Breast epithelium (tissue), 4 donors: ENCODE results near the gene PDGFB. TPM values are rescaled to one million over a fixed set of nuclear protein-coding genes. Genes with fewer than 3 reads are reported as not detected.

Experiments used
- DNase-seq, 2 donors: peaks; one replicate each; pipeline ENCODE4 v3.0.0-alpha.2; 2019; ENCODE audit warnings: low spot score in 2 of 2
- H3K27ac ChIP-seq, 2 donors: fragments of 200-600 bp; sonication (generic) in 1 of 2; one replicate each; pipeline ENCODE4 v1.5.1; 2016 to 2019; ENCODE audit warnings: mild to moderate bottlenecking in 1 of 2
- H3K27me3 ChIP-seq, 2 donors: fragments of 200-600 bp; sonication (generic) in 1 of 2; one replicate each; pipeline versions ENCODE4 v1.5.1 to v1.6.0; 2017 to 2019; ENCODE audit warnings: control low read depth in 1 of 2, mild to moderate bottlenecking in 1 of 2
- H3K36me3 ChIP-seq: fragments of 200-600 bp; one replicate; pipeline ENCODE4 v1.5.1; 2019
- H3K4me1 ChIP-seq, 2 donors: fragments of 200-600 bp; sonication (generic); one replicate each; pipeline ENCODE4 v1.5.1; 2016 to 2019; ENCODE audit warnings: control low read depth in 1 of 2
- H3K4me3 ChIP-seq, 3 donors: fragments of 200-600 bp; sonication (generic); 1 replicate in 2 of 3; 2 replicates in 1 of 3; pipeline ENCODE4 v1.5.1; 2016 to 2019; ENCODE audit warnings: mild to moderate bottlenecking in 3 of 3, moderate library complexity in 2 of 3
- H3K9me3 ChIP-seq, 2 donors: fragments of 200-600 bp; sonication (generic) in 1 of 2; one replicate each; pipeline ENCODE4 v1.5.1; 2016 to 2019; ENCODE audit warnings: control low read depth in 1 of 2
- POLR2A ChIP-seq: fragments of 450-650 bp; IDR thresholded peaks from one replicate; pipeline ENCODE4 v1.6.1; 2016; ENCODE audit warnings: antibody characterized with exemption, mild to moderate bottlenecking, moderate library complexity
- POLR2AphosphoS5 ChIP-seq, 3 donors: sonication (generic); formaldehyde crosslinking; IDR thresholded peaks; one replicate each; pipeline ENCODE4 v1.6.1; 2017; ENCODE audit warnings: antibody characterized with exemption in 3 of 3
- intact Hi-C: fragments of 100-400 bp; cut with DNase I; formaldehyde crosslinking; loops from one replicate; pipeline ENCODE4 v1.15.1; 2023; ENCODE audit warnings: low total_unique reads
- total RNA-seq, 3 donors: library from RNA; depleted of rRNA; stranded (reverse); fragments of >200 nt; gene quantifications; one replicate each; pipeline ENCODE4 v1.1.0, GENCODE V29; 2016
- TF ChIP-seq, protein P1 (sequence below), 3 donors: fragments of 450-650 bp; IDR thresholded peaks; one replicate each; pipeline ENCODE4 v1.5.1; 2016 to 2017; ENCODE audit warnings: antibody characterized with exemption in 3 of 3, mild to moderate bottlenecking in 3 of 3, moderate library complexity in 3 of 3

The PDGFB gene
- total RNA-seq, 3 donors from 2014 or later, result 5.3 to 11.1 (median 8.5) TPM

- TF ChIP-seq POLR2AphosphoS5 (IDR thresholded peaks at IDR 0.05) (no peak), POLR2A (no peak)
- TF ChIP-seq, protein P1, sequence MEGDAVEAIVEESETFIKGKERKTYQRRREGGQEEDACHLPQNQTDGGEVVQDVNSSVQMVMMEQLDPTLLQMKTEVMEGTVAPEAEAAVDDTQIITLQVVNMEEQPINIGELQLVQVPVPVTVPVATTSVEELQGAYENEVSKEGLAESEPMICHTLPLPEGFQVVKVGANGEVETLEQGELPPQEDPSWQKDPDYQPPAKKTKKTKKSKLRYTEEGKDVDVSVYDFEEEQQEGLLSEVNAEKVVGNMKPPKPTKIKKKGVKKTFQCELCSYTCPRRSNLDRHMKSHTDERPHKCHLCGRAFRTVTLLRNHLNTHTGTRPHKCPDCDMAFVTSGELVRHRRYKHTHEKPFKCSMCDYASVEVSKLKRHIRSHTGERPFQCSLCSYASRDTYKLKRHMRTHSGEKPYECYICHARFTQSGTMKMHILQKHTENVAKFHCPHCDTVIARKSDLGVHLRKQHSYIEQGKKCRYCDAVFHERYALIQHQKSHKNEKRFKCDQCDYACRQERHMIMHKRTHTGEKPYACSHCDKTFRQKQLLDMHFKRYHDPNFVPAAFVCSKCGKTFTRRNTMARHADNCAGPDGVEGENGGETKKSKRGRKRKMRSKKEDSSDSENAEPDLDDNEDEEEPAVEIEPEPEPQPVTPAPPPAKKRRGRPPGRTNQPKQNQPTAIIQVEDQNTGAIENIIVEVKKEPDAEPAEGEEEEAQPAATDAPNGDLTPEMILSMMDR (IDR thresholded peaks at IDR 0.05), result no peak
- H3K4me1 ChIP-seq, result peaks cover 0 to 18% of the 10 kb centered on the region in 2 donors
- peak overlapping the region in 1 of 2 donors; percentile 19 for H3K27ac ChIP-seq
- DNase-seq, result no peak
- no peak overlapping the region for H3K4me3 ChIP-seq
- no peaks in the 10 kb centered on the region for H3K9me3 ChIP-seq
- no peaks in the 10 kb centered on the region for H3K36me3 ChIP-seq
- H3K27me3 ChIP-seq, result no peaks in the 10 kb centered on the region
- intact Hi-C loops, result no loop called here
These were observed 28.7 kb downstream of the PDGFB start for GRCh38 chr22:39216143-39216490.

DNA sequence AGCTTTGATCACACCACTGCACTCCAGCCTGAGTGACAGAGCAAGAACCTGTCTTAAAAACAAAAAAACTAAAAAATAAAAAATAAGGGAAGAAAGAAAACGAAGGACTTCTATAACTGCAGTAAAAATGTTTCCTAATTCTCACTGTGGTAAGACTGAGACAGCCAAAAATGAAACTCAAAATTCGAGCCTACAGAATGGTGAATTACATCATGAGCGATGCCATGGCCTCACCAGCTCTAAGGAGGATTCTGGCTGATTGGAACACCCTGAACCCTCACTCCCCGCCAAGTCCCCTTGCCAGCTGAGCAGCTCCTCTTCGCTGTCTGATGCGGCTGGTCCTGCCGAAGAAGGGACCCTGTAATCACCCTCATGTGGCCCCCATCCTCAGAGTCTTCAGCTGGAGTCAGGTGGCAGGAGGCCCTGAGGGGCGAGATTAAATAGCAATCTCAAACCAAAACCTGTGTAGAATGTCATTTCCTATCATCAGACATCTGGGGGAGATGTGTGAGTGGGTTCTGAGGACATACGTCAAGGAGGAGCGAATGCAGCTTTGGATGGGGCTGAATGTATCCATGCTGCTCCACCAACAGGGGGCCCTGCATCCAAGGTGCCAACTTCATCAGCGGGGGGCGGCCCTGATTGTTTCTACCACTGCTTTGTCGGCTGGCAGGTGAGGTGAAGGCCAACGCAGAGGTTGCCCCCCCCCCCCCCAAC, 29.2 kb downstream of the PDGFB start:
- Histone ChIP-seq H3K9me3 (no peaks in the 10 kb centered on the region), H3K27me3 (no peaks in the 10 kb centered on the region), H3K36me3 (no peaks in the 10 kb centered on the region), H3K4me3 (no peak overlapping the region), H3K27ac (peak overlapping the region; percentile 19 to 80), H3K4me1 (peaks cover 0 to 18% of the 10 kb centered on the region in 2 donors)
- intact Hi-C loops, result no loop called here
- DNase-seq, result no peak
- no peak for TF ChIP-seq POLR2A
- no peak for TF ChIP-seq POLR2AphosphoS5 (IDR thresholded peaks at IDR 0.05)
- TF ChIP-seq, protein P1 (IDR thresholded peaks at IDR 0.05), result no peak

DNA sequence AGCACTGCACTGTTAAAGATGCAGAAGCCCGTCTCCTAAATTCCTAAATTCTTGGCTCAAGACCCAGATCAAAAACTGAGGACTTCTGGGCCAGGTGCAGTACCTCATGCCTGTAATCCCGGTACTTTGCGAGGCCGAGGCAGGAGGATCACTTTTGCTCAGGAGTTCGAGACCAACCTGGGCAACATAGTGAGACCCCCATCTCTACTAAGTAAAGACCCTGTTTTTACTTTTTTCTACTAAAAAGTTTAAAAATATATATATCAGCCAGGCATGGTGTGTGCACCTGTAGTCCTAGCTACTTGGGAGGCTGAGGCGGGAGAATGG, 29.7 kb downstream of the PDGFB start:
- Histone ChIP-seq H3K36me3 (no peaks in the 10 kb centered on the region), H3K4me1 (peaks cover 0 to 18% of the 10 kb centered on the region in 2 donors), H3K27ac (peak overlapping the region; percentile 79 to 80), H3K9me3 (no peaks in the 10 kb centered on the region), H3K27me3 (no peaks in the 10 kb centered on the region), H3K4me3 (no peak overlapping the region)
- intact Hi-C loops, result no loop called here
- TF ChIP-seq POLR2A (no peak), POLR2AphosphoS5 (IDR thresholded peaks at IDR 0.05) (no peak)
- TF ChIP-seq, protein P1 (IDR thresholded peaks at IDR 0.05), result no peak
- no peak for DNase-seq

- peak in 1 of 2 donors; percentile 62 for DNase-seq
- Histone ChIP-seq H3K4me1 (peaks cover 0 to 18% of the 10 kb centered on the region in 2 donors), H3K4me3 (no peak overlapping the region), H3K9me3 (no peaks in the 10 kb centered on the region), H3K36me3 (no peaks in the 10 kb centered on the region), H3K27me3 (no peaks in the 10 kb centered on the region), H3K27ac (peak overlapping the region; percentile 79 to 80)
- TF ChIP-seq POLR2AphosphoS5 (IDR thresholded peaks at IDR 0.05) (no peak), POLR2A (no peak)
- TF ChIP-seq, protein P1 (IDR thresholded peaks at IDR 0.05), result no peak
- intact Hi-C loops, result no loop called here
These were observed 30.3 kb downstream of the PDGFB start for GRCh38 chr22:39214383-39215069.

DNA sequence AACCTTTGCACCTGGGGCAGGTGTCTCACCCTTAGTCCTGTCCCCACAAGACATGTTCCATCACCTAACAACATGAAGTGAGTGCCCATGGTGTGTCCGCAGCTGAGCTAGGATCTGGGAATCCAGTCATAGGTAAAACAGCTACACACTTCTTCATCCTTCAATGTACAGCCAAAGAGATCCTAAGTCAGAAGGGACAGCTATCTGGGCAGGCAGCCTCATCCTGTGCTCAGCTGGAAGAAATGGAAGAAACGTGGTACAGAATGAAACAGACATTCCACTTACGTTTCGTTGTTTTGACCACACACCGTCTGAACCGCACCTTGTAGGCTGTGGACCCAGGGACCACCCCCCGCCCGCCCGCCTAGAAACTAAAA, 30.8 kb downstream of the PDGFB start:
- peaks cover 0 to 18% of the 10 kb centered on the region in 2 donors for H3K4me1 ChIP-seq

More for the DNA sequence above, 30.8 kb downstream of the PDGFB start:
- Histone ChIP-seq H3K9me3 (no peaks in the 10 kb centered on the region), H3K4me3 (no peak overlapping the region), H3K27ac (peak overlapping the region; percentile 79 to 80), H3K36me3 (no peaks in the 10 kb centered on the region), H3K27me3 (no peaks in the 10 kb centered on the region)
- TF ChIP-seq POLR2AphosphoS5 (IDR thresholded peaks at IDR 0.05) (no peak), POLR2A (no peak)
- TF ChIP-seq, protein P1 (IDR thresholded peaks at IDR 0.05), result no peak
- no peak for DNase-seq
- intact Hi-C loops, result no loop called here
